K562 (cell line): Measurements from ENCODE around the gene CLIP4. TPM values are rescaled to one million over a fixed set of nuclear protein-coding genes. Genes with fewer than 3 reads are reported as not detected.

Source experiments
- ATAC-seq: fragments of 200-7000 bp; cut with Tn5 transposase; 3 replicates; pipeline ENCODE4 v1.9.1; 2020; ENCODE audit warnings: moderate library complexity
- BruUV-seq: library from RNA; stranded (reverse); fragments of 400-500 nt; replicated peaks from 2 replicates; lab custom pipeline; 2021; lab: Mats Ljungman, UMichigan
- CTCF ChIA-PET: fragments of 300-600 bp; formaldehyde crosslinking; extraction: SDS; loops from one replicate; lab custom pipeline; 2021; ENCODE audit warnings: low intra/inter-chr PET ratio; lab: Yijun Ruan, JAX
- POLR2A ChIA-PET: fragments of 300-600, 350-650 bp; sonication (Branson Sonifier 250); formaldehyde crosslinking; extraction: SDS; loops from one replicate; lab custom pipeline; 2021; ENCODE audit warnings: antibody characterized with exemption, inconsistent platforms; lab: Yijun Ruan, JAX
- DNase-seq, 4 experiments: peaks; one replicate each; pipeline versions ENCODE4 v3.0.0 to v3.0.0-alpha.2; 2011 to 2018; ENCODE audit warnings: low spot score in 3 of 4, mixed read lengths in 3 of 4; ENCODE audit errors: extremely low read depth in 1 of 4
- FAIRE-seq: peaks from 2 replicates; lab custom pipeline; 2011; peaks lifted over from hg19 to GRCh38; lab: Jason Lieb, UNC
- H2AFZ ChIP-seq: 2 replicates; pipeline ENCODE4 v1.6.0; 2011; ENCODE audit warnings: low read depth, low read length, control low read depth, inconsistent platforms
- H3K27ac ChIP-seq: fragments of 200-600 bp; 3 replicates; pipeline ENCODE4 v1.8.0; 2011; ENCODE audit warnings: low read depth, mild to moderate bottlenecking, control low read depth, inconsistent platforms, low read length, moderate library complexity, mixed read lengths; ENCODE audit errors: extremely low read depth
- H3K27me3 ChIP-seq, 2 experiments: fragments of 300-600 bp in 1 of 2; 2 replicates in 1 of 2; 3 replicates in 1 of 2; pipeline versions ENCODE4 v1.6.0 to v1.8.0; 2011; ENCODE audit warnings: inconsistent platforms in 2 of 2, low read length in 2 of 2, mild to moderate bottlenecking in 1 of 2, mixed read lengths in 1 of 2, moderate library complexity in 1 of 2; ENCODE audit not compliant: control insufficient read depth in 2 of 2, insufficient read depth in 2 of 2
- H3K36me3 ChIP-seq: fragments of 300-600 bp; 3 replicates; pipeline ENCODE4 v1.8.0; 2011; ENCODE audit warnings: mild to moderate bottlenecking, low read length, inconsistent platforms; ENCODE audit not compliant: control insufficient read depth, insufficient read depth
- H3K4me1 ChIP-seq, 2 experiments: fragments of 200-600 bp in 1 of 2; replicated peaks in 1 of 2; 2 replicates in 1 of 2; 3 replicates in 1 of 2; pipeline versions ENCODE4 v1.5.1 to v1.8.0; 2011; ENCODE audit warnings: inconsistent platforms in 2 of 2, low read length in 2 of 2, mild to moderate bottlenecking in 1 of 2, mixed read lengths in 1 of 2, moderate library complexity in 1 of 2; ENCODE audit not compliant: control insufficient read depth in 2 of 2, insufficient read depth in 2 of 2
- H3K4me2 ChIP-seq: 2 replicates; pipeline ENCODE4 v1.6.1; 2011; ENCODE audit warnings: low read length, control low read depth, inconsistent platforms, mixed read lengths; ENCODE audit not compliant: insufficient read depth
- H3K4me3 ChIP-seq: fragments of 200-600 bp; sonication (generic), shearing (Covaris generic); 2 replicates; pipeline ENCODE4 v1.5.1; 2016; ENCODE audit warnings: control low read depth, inconsistent platforms
- H3K79me2 ChIP-seq: fragments of 200-600 bp; 3 replicates; pipeline ENCODE4 v1.8.0; 2011; ENCODE audit warnings: low read length, inconsistent platforms; ENCODE audit not compliant: control insufficient read depth, insufficient read depth
- H3K9ac ChIP-seq, 2 experiments: 2 replicates each; pipeline versions ENCODE4 v1.6.0 to v1.6.1; 2011; ENCODE audit warnings: low read depth in 2 of 2, low read length in 2 of 2, control low read depth in 1 of 2, inconsistent platforms in 1 of 2, mild to moderate bottlenecking in 1 of 2, mixed read lengths in 1 of 2; ENCODE audit not compliant: insufficient read depth in 1 of 2
- H3K9me1 ChIP-seq: one replicate; pipeline ENCODE4 v1.6.0; 2011; ENCODE audit warnings: inconsistent platforms, mild to moderate bottlenecking, low read length, moderate library complexity; ENCODE audit not compliant: control insufficient read depth, insufficient read depth
- H3K9me3 ChIP-seq: replicated peaks from 2 replicates; pipeline ENCODE4 v1.5.1; 2011; ENCODE audit warnings: low read depth, low read length, inconsistent platforms; ENCODE audit not compliant: control insufficient read depth, insufficient read depth
- H4K20me1 ChIP-seq: replicated peaks from 2 replicates; pipeline ENCODE4 v1.6.1; 2011; ENCODE audit warnings: low read length, inconsistent platforms, mixed read lengths; ENCODE audit not compliant: control insufficient read depth, insufficient read depth
- FOS ChIP-seq: IDR thresholded peaks from 3 replicates; pipeline ENCODE4 v1.6.1; 2011; ENCODE audit not compliant: insufficient read length; ENCODE audit errors: extremely low read depth
- JUND ChIP-seq, 2 experiments: IDR thresholded peaks; 2 replicates in 1 of 2; 3 replicates in 1 of 2; pipeline ENCODE4 v1.6.1; 2011; ENCODE audit warnings: borderline replicate concordance in 2 of 2, low read depth in 2 of 2, low read length in 2 of 2, improper control_type of control experiment in 1 of 2, missing biosample characterization in 1 of 2, missing genetic modification characterization in 1 of 2, missing genetic modification reagents in 1 of 2
- NBN ChIP-seq: fragments of 450-650 bp; IDR thresholded peaks from 2 replicates; pipeline ENCODE4 v1.6.1; 2016; ENCODE audit warnings: low read depth, mild to moderate bottlenecking
- PHB2 ChIP-seq: fragments of 450-650 bp; IDR thresholded peaks from 2 replicates; pipeline ENCODE4 v1.6.1; 2017; ENCODE audit warnings: low read depth
- PML ChIP-seq: IDR thresholded peaks from 2 replicates; pipeline ENCODE4 v1.6.1; 2012; ENCODE audit warnings: low read length, inconsistent platforms
- RFX7 ChIP-seq: fragments of 250-450 bp; sonication (Bioruptor Pico); IDR thresholded peaks from 2 replicates; pipeline ENCODE4 v1.5.1; 2021; ENCODE audit warnings: mild to moderate bottlenecking
- USF1 ChIP-seq: sonication (generic); formaldehyde crosslinking; IDR thresholded peaks from 2 replicates; pipeline ENCODE4 v1.9.0; 2022; ENCODE audit warnings: mild to moderate bottlenecking, missing genetic modification reagents
- WGBS: fragments of 100-300 bp; shearing (Covaris generic); methylation state at CpG from one replicate; pipeline ENCODE4 v1.1.6; 2016; ENCODE audit warnings: low coverage, mixed read lengths; ENCODE audit not compliant: insufficient coverage; ENCODE audit errors: missing lambda C conversion rate; 5-methylcytosine and 5-hydroxymethylcytosine counted together
- in situ Hi-C: fragments of 300-500 bp; cut with MboI; formaldehyde crosslinking; loops from 4 replicates; pipeline ENCODE4 v1.15.0; 2018; ENCODE audit warnings: inconsistent platforms, mixed read lengths
- intact Hi-C: fragments of 100-400 bp; cut with micrococcal nuclease; formaldehyde crosslinking; loops from 2 replicates; pipeline ENCODE4 v1.14.2; 2022
- polyA plus RNA-seq, 8 experiments: library from polyadenylated mRNA; depleted of rRNA in 4 of 8; stranded (reverse) in 5 of 8; unstranded in 3 of 8; fragments of >200 nt; fragmentation: Nextera tagmentation in 2 of 8; fragmentation: Illumina TruSeq in 1 of 8; extraction: Ambion mirVana in 2 of 8; extraction: Trizol in 1 of 8; gene quantifications; 2 replicates each; pipeline versions ENCODE4 v1.2.1 to v1.2.3, GENCODE V29; 2011 to 2014; ENCODE audit warnings: inconsistent platforms in 1 of 8, missing spikeins in 1 of 8
- total RNA-seq, 7 experiments: library from RNA; depleted of rRNA in 6 of 7; stranded (reverse); fragments of >200 nt in 6 of 7; fragmentation: Illumina TruSeq in 2 of 7; extraction: Trizol in 2 of 7; gene quantifications; 2 replicates each; pipeline versions ENCODE4 v1.2.1 to v1.2.3, GENCODE V29; 2011 to 2021; ENCODE audit warnings: low replicate concordance in 1 of 7
- TF ChIP-seq, protein P1 (sequence below): fragments of 250-450 bp; sonication (Bioruptor Pico); IDR thresholded peaks from 2 replicates; pipeline ENCODE4 v1.8.0; 2021; ENCODE audit warnings: moderate library complexity, mild to moderate bottlenecking, inconsistent platforms

Gene CLIP4
- total and polyA plus RNA-seq, 9 of the 15 experiments (the other 6 are each of a cell fraction or from before 2014, with no cell fraction given) = 0.03 to 0.38 (median 0.13) TPM; not detected in 5

GRCh38 chr2:29215739-29216608 is 100.8 kb downstream of the CLIP4 start:
- Histone ChIP-seq H3K36me3 (no peaks in the 10 kb centered on the region), H3K27me3 (peaks cover 0 to 42% of the 10 kb centered on the region in 2 experiments; a peak in 2 of 5 replicates), H3K9me1 (no peaks in the 10 kb centered on the region), H3K9me3 (no peaks in the 10 kb centered on the region), H2AFZ (no peak overlapping the region), H4K20me1 (peaks cover 2% of the 10 kb centered on the region), H3K4me2 (no peak overlapping the region), H3K27ac (no peak overlapping the region), H3K79me2 (no peaks in the 10 kb centered on the region), H3K4me3 (no peak overlapping the region), H3K4me1 (no peaks in the 10 kb centered on the region), H3K9ac (no peak overlapping the region)
- DNase-seq (no peak), ATAC-seq (no peak), FAIRE-seq (no peak)
- BruUV-seq = no TSS peak
- ChIA-PET POLR2A (no interaction called here), CTCF (no interaction called here)
- TF ChIP-seq USF1 (CRISPR knock-in tag) = no peak
- no peak for TF ChIP-seq NBN
- no peak for TF ChIP-seq RFX7 (CRISPR knock-in tag)
- no peak for TF ChIP-seq FOS
- no peak for TF ChIP-seq PHB2
- TF ChIP-seq PML = no peak
- TF ChIP-seq, protein P1, sequence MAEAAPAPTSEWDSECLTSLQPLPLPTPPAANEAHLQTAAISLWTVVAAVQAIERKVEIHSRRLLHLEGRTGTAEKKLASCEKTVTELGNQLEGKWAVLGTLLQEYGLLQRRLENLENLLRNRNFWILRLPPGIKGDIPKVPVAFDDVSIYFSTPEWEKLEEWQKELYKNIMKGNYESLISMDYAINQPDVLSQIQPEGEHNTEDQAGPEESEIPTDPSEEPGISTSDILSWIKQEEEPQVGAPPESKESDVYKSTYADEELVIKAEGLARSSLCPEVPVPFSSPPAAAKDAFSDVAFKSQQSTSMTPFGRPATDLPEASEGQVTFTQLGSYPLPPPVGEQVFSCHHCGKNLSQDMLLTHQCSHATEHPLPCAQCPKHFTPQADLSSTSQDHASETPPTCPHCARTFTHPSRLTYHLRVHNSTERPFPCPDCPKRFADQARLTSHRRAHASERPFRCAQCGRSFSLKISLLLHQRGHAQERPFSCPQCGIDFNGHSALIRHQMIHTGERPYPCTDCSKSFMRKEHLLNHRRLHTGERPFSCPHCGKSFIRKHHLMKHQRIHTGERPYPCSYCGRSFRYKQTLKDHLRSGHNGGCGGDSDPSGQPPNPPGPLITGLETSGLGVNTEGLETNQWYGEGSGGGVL = no peak
- TF ChIP-seq JUND (IDR thresholded peaks at IDR 0.05; ENCODE audit: borderline replicate concordance, low read depth, low read length) = no peak
- no peak for TF ChIP-seq JUND (tag; IDR thresholded peaks at IDR 0.05; ENCODE audit: borderline replicate concordance, low read depth, low read length)
- in situ Hi-C loops = no loop called here
- 2% methylated on average over 20 of the region's 20 CpGs for WGBS
- intact Hi-C loops = no loop called here
